Right forelimb (tissue), 1 donor: Measurements from ENCODE around the gene SLC25A40.
"Not testable (repeated sequence)": the region's sequence is repeated elsewhere in the genome, so short reads cannot be mapped to it uniquely, and the experiment has no call there.

Experiments used
- DNase-seq: peaks from one replicate; pipeline ENCODE4 v3.0.0-alpha.2; 2018

Gene SLC25A40

GRCh38 chr7:87866533-87866932 is 9.6 kb downstream of the SLC25A40 start:
- DNase-seq, result not testable (repeated sequence)

- no peak for DNase-seq
Measured at GRCh38 chr7:87866089-87866488, 10.1 kb downstream of the SLC25A40 start.

- DNase-seq, result no peak
Measured at GRCh38 chr7:87858417-87859100, 17.6 kb downstream of the SLC25A40 start.

- no peak for DNase-seq
Measured at GRCh38 chr7:87853237-87853864, 22.8 kb downstream of the SLC25A40 start.

GRCh38 chr7:87852306-87852705 is 23.9 kb downstream of the SLC25A40 start:
- DNase-seq, result no peak

GRCh38 chr7:87850836-87851593 is 25.1 kb downstream of the SLC25A40 start:
- DNase-seq, result no peak

GRCh38 chr7:87837597-87837996 is 38.6 kb downstream of the SLC25A40 start:
- no peak for DNase-seq

GRCh38 chr7:87833130-87833529 is 43.0 kb downstream of the SLC25A40 start:
- no peak for DNase-seq

- no peak for DNase-seq
Measured at GRCh38 chr7:87831097-87831496, 45.1 kb downstream of the SLC25A40 start.

GRCh38 chr7:87828383-87828782 is 47.8 kb downstream of the SLC25A40 start:
- DNase-seq, result not testable (repeated sequence)

GRCh38 chr7:87825369-87825768 is 50.8 kb downstream of the SLC25A40 start:
- DNase-seq, result not testable (repeated sequence)

- DNase-seq, result not testable (repeated sequence)
Measured at GRCh38 chr7:87822056-87822455, 54.1 kb downstream of the SLC25A40 start.

- DNase-seq, result no peak
Measured at GRCh38 chr7:87818336-87818735, 57.8 kb downstream of the SLC25A40 start.

- DNase-seq, result no peak
Measured at GRCh38 chr7:87816389-87816788, 59.8 kb downstream of the SLC25A40 start.

- DNase-seq, result no peak
Measured at GRCh38 chr7:87810726-87811125, 65.4 kb downstream of the SLC25A40 start.

- DNase-seq, result no peak
Measured at GRCh38 chr7:87810130-87810529, 66.0 kb downstream of the SLC25A40 start.

- DNase-seq, result no peak
Measured at GRCh38 chr7:87806150-87806549, 70.0 kb downstream of the SLC25A40 start.

GRCh38 chr7:87797798-87798403 is 78.3 kb downstream of the SLC25A40 start:
- no peak for DNase-seq

- DNase-seq, result no peak
Measured at GRCh38 chr7:87797395-87797794, 78.8 kb downstream of the SLC25A40 start.

GRCh38 chr7:87785368-87785995 is 90.7 kb downstream of the SLC25A40 start:
- DNase-seq, result no peak

GRCh38 chr7:87784424-87784823 is 91.7 kb downstream of the SLC25A40 start:
- DNase-seq, result no peak
